H54 (cell line): Measurements from ENCODE around the gene USP10.

Source experiments
- DNase-seq: peaks from one replicate; pipeline ENCODE4 v3.0.0; 2011; ENCODE audit warnings: low spot score, mixed read lengths; ENCODE audit not compliant: insufficient read length
- FAIRE-seq: peaks from 3 replicates; lab custom pipeline; 2011; peaks lifted over from hg19 to GRCh38; lab: Jason Lieb, UNC
- POLR2A ChIP-seq: IDR thresholded peaks from 2 replicates; pipeline ENCODE4 v1.6.1; 2011; ENCODE audit warnings: low read depth, mild to moderate bottlenecking, low read length

Gene USP10

GRCh38 chr16:84780544-84781376 lies 81.0 kb downstream of the USP10 start:
- no peak for TF ChIP-seq POLR2A
- FAIRE-seq, result no peak
- DNase-seq, result no peak

DNA sequence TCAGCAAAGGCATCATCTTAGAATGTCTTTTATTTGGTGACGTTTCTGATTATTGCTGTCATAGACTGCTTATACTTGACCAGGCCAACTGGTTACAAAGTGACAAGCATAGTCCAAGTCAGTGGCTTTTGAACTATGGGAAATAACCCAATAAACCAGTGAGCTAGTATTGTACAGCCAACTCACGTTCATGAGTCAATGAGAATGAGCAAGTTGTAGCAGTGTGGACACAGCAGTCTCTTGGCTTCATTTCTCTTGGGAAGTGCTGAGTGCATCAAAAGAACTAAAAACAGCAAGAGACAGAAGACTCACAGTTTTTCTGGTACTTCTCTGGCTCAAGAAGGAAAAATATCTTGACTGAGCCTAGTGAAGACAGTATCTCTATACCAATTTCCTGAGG lies 83.0 kb downstream of the USP10 start:
- no peak for FAIRE-seq
- TF ChIP-seq POLR2A, result no peak
- DNase-seq, result no peak

DNA sequence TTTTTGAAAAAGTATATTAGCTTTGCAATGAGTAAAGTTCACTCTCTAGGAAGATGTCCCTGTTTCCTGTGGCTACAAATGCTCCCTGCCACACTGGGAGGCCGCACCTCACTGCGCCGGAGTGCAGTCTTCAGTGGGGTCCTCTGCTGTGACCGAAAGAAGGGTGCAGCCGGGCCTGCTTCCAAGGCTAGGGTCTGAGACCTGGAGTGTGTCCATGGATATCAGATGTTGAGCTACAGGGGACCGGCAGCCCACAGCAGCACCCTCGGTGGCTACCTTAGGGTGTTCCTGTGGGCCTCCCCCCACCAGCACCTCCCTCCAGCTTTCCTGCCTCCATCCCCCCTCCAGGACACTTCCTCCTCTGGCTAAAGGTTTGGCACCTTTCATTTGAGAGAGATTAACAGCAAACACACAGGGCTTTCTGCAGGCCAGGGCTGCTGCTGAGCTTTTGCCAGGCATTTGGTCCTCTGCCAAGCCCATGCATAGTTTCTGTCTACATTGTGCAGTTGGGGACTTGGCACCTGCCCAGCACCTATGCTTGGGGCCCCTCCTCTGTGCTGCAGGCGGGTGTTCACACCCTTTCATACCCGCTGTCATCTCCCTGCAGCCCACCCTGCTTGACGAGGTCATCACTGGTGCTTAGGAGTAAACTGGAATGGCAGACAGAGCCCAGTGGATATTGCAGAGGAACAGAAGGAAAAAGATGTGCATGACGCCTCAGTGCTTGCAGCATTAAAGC lies 86.2 kb downstream of the USP10 start:
- FAIRE-seq (no peak), DNase-seq (no peak)
- TF ChIP-seq POLR2A, result no peak

GRCh38 chr16:84786605-84787262 lies 86.9 kb downstream of the USP10 start:
- no peak for TF ChIP-seq POLR2A
- DNase-seq (no peak), FAIRE-seq (no peak)

- DNase-seq (no peak), FAIRE-seq (no peak)
- no peak for TF ChIP-seq POLR2A
These were observed 87.4 kb downstream of the USP10 start for GRCh38 chr16:84787263-84787622.

DNA sequence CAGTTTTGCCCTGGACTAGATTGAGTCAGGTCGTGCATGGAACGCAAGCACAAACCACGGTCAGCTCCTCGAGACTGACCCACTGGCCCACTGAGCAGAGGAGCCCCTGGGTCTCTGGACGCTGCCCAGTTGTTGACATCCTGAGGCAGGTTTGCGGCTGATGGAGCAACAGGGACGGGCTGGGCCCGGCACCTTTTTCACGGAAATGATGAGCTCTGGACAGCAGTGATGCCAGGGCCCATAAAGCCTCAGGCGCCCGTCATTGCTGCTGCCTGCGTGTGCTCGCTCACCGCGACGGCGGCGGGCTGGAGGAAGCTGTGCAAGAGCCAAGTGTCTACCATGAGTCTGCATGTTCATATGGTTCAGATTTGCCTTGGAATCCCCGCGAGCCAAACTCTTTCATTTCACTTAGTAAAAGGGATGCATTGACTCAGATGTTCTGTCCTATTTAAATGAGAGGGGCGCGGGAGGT lies 89.2 kb downstream of the USP10 start:
- TF ChIP-seq POLR2A, result no peak
- no peak for FAIRE-seq
- DNase-seq, result no peak

DNA sequence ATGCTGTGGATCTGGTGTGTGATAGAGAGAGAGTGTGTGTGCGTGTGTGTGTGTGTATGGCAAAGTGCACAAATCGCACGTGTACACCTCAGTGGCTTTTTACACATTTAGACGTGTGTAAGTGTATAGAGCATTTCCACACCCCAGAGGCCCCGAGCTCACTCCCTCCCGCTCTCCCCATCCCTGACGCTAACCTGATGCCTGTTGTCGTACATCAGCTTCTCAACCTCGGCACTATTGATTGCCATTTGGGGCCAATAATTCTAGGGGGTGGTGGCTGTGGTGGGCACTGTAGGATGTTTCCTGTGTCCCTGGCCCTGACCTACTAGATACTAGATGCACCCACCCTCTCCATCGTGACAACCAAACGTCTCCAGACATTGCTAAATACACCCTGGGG lies 89.6 kb downstream of the USP10 start:
- DNase-seq (no peak), FAIRE-seq (no peak)
- TF ChIP-seq POLR2A, result no peak

GRCh38 chr16:84790301-84790700 lies 90.5 kb downstream of the USP10 start:
- no peak for FAIRE-seq
- TF ChIP-seq POLR2A, result no peak
- DNase-seq, result no peak

DNA sequence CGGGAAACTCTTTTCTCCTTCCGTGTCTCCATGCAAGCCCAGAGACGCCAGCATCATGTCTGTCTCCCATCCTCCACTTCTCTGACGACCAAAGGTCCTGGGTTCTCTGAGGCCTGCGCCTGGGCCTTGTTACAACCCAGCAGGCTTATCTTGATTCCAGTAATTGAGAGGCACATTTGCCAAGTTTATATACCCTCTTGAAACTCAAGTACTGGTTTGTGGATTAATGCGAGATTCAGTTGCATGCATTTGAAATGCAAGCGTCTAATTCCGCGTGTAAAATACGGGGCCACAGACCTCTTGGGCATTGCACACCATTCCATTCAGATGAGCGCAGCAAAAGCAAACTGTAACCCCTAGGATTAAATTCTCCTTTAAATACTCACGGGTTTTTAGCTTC lies 91.3 kb downstream of the USP10 start:
- TF ChIP-seq POLR2A, result no peak
- DNase-seq (no peak), FAIRE-seq (no peak)

- FAIRE-seq (no peak), DNase-seq (no peak)
- TF ChIP-seq POLR2A, result no peak
These were observed 91.7 kb downstream of the USP10 start for GRCh38 chr16:84791501-84791900.

- DNase-seq, result no peak
- TF ChIP-seq POLR2A, result no peak
- FAIRE-seq, result no peak
These were observed 94.4 kb downstream of the USP10 start for GRCh38 chr16:84794186-84794585.

DNA sequence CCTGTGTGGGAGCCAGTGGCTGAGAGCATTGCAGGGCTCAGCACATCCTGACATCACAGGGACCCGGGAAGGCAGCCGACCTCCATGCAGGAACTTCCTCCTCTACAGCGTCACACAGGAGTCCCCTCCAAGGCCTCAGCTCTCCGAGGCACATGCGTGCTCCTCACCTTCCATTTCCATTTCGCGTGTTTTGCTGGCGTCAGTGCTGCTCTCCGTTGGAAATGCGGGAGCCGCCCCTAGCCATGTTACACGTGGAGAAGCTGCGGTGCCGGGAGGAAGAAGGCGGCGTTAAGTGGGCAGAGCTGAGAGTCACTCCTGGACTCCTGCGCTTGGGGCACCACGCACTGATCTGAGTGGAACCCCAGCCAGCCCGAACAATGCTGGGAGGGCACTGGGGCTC lies 94.8 kb downstream of the USP10 start:
- no peak for TF ChIP-seq POLR2A
- FAIRE-seq (no peak), DNase-seq (no peak)

DNA sequence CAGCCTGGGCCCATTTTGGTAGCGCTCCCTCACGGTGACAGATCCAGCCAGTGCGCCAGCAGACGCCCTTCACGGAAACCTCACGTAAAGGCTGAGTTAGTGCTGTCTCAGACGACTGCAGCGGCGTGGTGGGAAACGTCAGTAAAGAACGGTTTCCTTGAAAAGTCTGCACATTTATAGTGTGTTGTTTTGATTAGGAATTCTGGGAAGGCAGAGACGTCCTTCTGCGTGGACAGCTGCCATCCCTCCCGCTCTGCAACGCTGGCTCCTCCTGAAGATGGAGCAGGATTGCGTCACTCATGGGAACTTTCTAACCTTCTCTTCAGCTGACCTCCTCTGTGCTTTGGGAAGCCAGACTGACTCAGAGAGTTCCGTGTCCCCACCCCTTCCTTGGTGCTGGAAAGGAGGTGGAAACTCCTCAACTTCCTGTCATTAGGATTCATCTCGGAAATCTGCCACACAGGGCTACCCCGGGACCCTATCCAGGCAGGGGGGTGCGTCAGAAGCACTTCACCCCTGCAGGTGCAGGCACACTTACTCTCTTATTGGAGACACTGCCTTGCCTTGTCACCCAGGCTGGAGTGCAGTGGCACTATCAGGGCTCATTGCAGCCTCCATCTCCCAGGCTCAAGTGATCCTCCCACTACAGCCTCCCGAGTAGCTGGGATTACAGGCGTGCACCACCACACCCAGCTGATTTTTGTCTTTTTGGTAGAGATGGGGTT lies 95.7 kb downstream of the USP10 start:
- FAIRE-seq (peak; percentile 87), DNase-seq (peak; percentile 85)
- no peak for TF ChIP-seq POLR2A
